ENCODE results near the gene ANKH.
"Not testable (repeated sequence)": the region's sequence is repeated elsewhere in the genome, so short reads cannot be mapped to it uniquely, and the experiment has no call there.

ANKH gene

GRCh38 chr5:14871214-14872069 is at the start of gene ANKH:
Gene ANKH (minus strand): TSS chr5:14871778. CDS start chr5:14871447, 331 bp downstream.
- DNase-seq: peak; percentile 57

- DNase-seq: no peak
These were observed 48.5 kb upstream of the ANKH start for GRCh38 chr5:14920121-14920520.

GRCh38 chr5:14919106-14919505 is 47.5 kb upstream of the ANKH start:
- not testable (repeated sequence) for DNase-seq

- DNase-seq: no peak
These were observed 46.1 kb upstream of the ANKH start for GRCh38 chr5:14917719-14918118.

- DNase-seq: no peak
These were observed 43.8 kb upstream of the ANKH start for GRCh38 chr5:14915291-14915952.

- DNase-seq: no peak
These were observed 43.2 kb upstream of the ANKH start for GRCh38 chr5:14914623-14915260.

- DNase-seq: no peak
These were observed 42.6 kb upstream of the ANKH start for GRCh38 chr5:14914193-14914592.

GRCh38 chr5:14913096-14913495 is 41.5 kb upstream of the ANKH start:
- DNase-seq: no peak

- DNase-seq: no peak
These were observed 40.6 kb upstream of the ANKH start for GRCh38 chr5:14912206-14912605.

GRCh38 chr5:14909369-14909768 is 37.8 kb upstream of the ANKH start:
- no peak for DNase-seq

GRCh38 chr5:14908172-14908571 is 36.6 kb upstream of the ANKH start:
- no peak for DNase-seq

- DNase-seq: no peak
These were observed 35.0 kb upstream of the ANKH start for GRCh38 chr5:14906628-14907027.

- DNase-seq: no peak
These were observed 31.4 kb upstream of the ANKH start for GRCh38 chr5:14902826-14903560.

- DNase-seq: no peak
These were observed 30.0 kb upstream of the ANKH start for GRCh38 chr5:14901462-14902051.

- no peak for DNase-seq
These were observed 29.3 kb upstream of the ANKH start for GRCh38 chr5:14900693-14901461.

- no peak for DNase-seq
These were observed 24.6 kb upstream of the ANKH start for GRCh38 chr5:14896131-14896530.

GRCh38 chr5:14895301-14895700 is 23.7 kb upstream of the ANKH start:
- DNase-seq: no peak

- no peak for DNase-seq
These were observed 23.2 kb upstream of the ANKH start for GRCh38 chr5:14894748-14895147.

- DNase-seq: no peak
These were observed 21.8 kb upstream of the ANKH start for GRCh38 chr5:14893381-14893780.

- no peak for DNase-seq
These were observed 19.3 kb upstream of the ANKH start for GRCh38 chr5:14890846-14891245.

GRCh38 chr5:14884062-14884612 is 12.6 kb upstream of the ANKH start:
- no peak for DNase-seq

All from DMS153 (cell line).